Cardiac fibroblast (primary cell): ENCODE results near the gene ENAH.
"Not testable (repeated sequence)": the region's sequence is repeated elsewhere in the genome, so short reads cannot be mapped to it uniquely, and the experiment has no call there.

Experiments used
- DNase-seq, 2 donors: peaks; one replicate each; pipeline versions ENCODE4 v3.0.0 to v3.0.0-alpha.2; 2010; ENCODE audit warnings: low read depth in 2 of 2
- H3K4me3 ChIP-seq, 2 donors: replicated peaks in 1 of 2; 1 replicate in 1 of 2; 2 replicates in 1 of 2; pipeline ENCODE4 v1.5.1; 2011; ENCODE audit warnings: low read depth in 2 of 2, low read length in 2 of 2, mild to moderate bottlenecking in 2 of 2, moderate library complexity in 1 of 2
- TF ChIP-seq, protein P1 (sequence below): IDR thresholded peaks from one replicate; pipeline ENCODE4 v1.5.1; 2011; ENCODE audit warnings: low read depth, mild to moderate bottlenecking, low read length, inconsistent platforms

ENAH gene

DNA sequence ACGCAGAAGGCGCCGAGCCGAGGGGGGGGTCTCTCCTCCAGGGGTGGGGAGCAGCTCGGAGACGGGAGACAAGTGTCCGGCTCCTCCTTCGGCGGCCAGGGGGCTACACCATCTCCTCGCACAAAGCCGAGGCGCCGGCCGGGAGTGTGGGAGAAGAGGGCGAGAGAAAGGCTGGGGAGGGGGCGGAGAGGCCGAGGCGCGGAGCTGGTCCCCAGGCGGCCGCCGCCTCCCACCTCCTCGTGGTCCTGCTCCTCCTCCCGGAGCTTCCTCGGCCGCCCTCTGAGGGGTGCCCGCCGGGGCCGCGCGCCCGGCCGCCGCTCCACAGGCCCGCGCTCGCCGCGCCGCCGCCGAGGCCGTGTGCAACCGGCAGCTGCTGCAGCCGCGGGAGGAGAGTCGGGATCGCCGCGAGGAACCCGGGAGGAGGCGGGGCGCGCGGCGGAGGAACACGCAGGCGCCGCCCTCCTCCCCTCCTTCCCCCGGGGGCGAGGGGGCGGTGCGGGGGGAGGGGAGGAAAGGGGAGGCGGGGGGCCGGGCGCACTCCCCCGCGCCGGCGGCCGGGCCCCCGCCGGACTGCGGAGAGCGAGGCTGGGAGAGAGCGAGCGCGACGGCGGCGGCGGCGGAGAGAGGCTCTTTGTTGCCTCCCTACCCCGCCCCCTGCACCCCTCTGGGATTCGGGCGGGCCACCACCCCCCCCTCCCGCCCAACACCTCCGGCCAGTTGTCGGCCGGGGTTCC lies at the start of gene ENAH:
Gene ENAH (minus strand): TSS at position 395 of the 734 bp plus-strand sequence. CDS start 433 bp downstream, outside the sequence.
- TF ChIP-seq, protein P1, sequence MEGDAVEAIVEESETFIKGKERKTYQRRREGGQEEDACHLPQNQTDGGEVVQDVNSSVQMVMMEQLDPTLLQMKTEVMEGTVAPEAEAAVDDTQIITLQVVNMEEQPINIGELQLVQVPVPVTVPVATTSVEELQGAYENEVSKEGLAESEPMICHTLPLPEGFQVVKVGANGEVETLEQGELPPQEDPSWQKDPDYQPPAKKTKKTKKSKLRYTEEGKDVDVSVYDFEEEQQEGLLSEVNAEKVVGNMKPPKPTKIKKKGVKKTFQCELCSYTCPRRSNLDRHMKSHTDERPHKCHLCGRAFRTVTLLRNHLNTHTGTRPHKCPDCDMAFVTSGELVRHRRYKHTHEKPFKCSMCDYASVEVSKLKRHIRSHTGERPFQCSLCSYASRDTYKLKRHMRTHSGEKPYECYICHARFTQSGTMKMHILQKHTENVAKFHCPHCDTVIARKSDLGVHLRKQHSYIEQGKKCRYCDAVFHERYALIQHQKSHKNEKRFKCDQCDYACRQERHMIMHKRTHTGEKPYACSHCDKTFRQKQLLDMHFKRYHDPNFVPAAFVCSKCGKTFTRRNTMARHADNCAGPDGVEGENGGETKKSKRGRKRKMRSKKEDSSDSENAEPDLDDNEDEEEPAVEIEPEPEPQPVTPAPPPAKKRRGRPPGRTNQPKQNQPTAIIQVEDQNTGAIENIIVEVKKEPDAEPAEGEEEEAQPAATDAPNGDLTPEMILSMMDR = no peak
- peak; percentile 78 to 91 for DNase-seq
- H3K4me3 ChIP-seq = peak within 1 kb of the TSS; percentile 83 to 96

DNA sequence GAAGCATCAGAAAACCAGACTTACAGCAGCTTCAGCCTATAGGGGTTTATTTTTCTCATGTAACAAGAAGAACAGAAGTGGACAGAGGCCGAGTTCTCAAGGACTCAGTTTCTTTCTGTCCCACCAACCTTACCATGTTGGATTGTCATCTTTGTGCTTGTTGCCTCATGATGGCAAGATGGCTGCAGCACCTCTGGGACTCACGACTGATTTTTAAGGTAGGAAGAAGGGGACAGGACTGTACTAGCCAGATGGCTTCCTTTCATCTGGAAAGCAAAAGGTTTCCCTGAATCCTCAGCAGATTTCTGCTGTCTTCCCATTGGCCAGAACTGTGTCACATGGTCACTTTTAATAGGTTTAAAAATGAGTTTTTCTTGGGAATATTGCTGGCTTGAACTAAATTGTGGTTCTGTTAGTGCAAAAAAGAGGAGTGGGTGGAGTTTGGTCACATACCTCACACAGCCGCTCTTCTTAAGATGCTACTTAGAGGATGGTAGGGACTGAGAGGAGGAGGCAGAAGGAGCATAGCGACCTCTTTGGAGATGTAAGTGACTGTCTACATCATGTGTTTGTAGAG lies 48.1 kb upstream of the ENAH start:
- DNase-seq = peak in 1 of 2 donors; percentile 46
- TF ChIP-seq, protein P1 = no peak
- no peak overlapping the region for H3K4me3 ChIP-seq

DNA sequence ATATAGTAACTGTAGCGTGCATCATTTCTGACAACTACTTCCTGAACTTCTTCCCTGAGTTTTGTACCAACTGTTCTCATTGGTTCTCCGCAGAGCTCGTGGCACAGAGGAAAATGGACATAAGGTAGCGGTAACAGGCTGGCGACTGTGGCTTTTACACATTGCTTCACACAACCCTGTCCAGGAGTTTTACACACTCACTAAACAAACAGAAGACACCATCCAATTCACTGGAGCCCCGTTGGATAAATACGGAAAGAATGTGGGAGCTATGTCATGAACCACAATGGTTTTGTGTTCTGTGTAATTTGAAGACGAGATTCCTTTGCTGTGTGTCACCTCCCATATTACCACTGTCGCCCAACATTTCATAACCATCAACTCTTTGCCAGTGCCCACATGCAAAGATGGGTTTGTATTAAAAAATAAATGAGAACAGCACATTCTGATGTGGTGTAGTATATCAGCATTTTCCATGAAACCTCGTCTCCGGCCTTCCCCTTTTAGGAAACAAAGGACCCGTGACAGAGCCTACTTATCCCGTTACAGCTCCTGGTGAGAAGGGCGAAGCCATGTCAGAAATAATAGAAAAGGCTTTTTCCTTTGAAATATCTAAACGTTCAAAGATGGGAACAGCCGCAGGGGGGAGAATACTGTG lies 47.4 kb upstream of the ENAH start:
- H3K4me3 ChIP-seq = no peak overlapping the region
- DNase-seq = peak; percentile 95 to 99
- TF ChIP-seq, protein P1 = no peak

DNA sequence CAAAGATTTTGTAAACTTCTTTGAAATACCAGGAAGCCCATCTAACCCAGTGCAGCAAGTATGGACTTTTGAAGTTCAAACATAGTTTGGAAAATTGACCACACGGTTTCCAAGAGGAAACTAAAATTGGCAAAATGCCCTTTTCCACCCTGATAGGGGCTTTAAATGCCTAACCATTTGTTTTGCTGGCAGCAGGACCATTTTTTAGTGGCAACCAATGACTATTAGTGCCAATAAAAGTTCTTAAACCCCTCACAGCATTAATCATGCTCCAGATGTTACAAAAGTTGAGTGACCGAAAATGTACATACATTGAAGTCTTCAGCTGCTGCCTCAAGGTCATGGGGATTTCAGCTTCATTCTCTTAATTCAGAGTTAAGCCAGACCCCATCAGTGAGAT lies 46.4 kb upstream of the ENAH start:
- DNase-seq = peak; percentile 26 to 61
- TF ChIP-seq, protein P1 = no peak

DNA sequence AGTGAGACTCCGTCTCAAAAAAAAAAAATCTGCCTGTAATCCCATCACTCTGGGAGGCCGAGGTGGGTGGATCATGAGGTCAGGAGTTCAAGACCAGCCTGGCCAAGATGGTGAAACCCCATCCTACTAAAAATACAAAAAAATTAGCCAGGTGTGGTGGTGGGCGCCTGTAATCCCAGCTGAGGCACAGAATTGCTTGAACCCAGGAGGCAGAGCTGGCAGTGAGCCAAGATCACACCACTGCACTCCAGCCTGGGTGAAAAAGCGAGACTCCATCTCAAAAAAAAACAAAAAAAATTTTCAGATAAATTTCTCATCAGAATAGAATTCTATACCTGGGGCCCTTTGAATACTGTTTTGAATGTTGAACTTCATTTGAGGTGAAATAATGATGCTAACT lies 45.3 kb upstream of the ENAH start:
- not testable (repeated sequence) for DNase-seq, H3K4me3 ChIP-seq

More for the DNA sequence above, 46.4 kb upstream of the ENAH start:
- H3K4me3 ChIP-seq = no peak overlapping the region

DNA sequence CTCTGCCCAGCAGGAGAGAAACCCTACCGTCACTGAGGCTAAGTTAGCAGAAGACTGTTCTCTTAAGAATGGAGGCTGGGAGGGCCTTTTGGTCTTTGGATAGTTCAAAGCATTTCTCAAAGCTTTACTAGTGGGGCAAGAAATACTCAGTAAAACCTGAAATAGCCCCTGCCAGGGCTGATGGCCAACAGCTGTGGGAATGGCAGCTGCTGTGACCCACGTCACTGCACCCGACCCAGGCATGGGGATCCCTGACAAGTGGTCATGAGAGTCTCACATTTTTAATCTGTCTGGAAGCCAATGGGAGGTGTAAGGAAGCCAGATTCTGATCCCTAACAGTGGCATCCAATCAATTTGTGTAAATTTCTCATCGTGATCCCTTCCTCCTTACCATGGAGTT lies 44.5 kb upstream of the ENAH start:
- TF ChIP-seq, protein P1 = no peak
- no peak overlapping the region for H3K4me3 ChIP-seq
- no peak for DNase-seq
